Natural killer cell (primary cell): ENCODE data around the gene ALDH3B1. TPM values are rescaled to one million over a fixed set of nuclear protein-coding genes. Genes with fewer than 3 reads are reported as not detected.

Source experiments
- ATAC-seq, 3 donors: fragments of 150-1000 bp in 2 of 3; fragments of 200-7000 bp in 1 of 3; cut with Tn5 transposase; 1 replicate in 1 of 3; 2 replicates in 2 of 3; pipeline ENCODE4 v1.10.0; 2021; ENCODE audit warnings: mild to moderate bottlenecking in 2 of 3, moderate library complexity in 2 of 3
- DNase-seq, 2 donors: peaks; one replicate each; pipeline versions ENCODE4 v3.0.0 to v3.0.0-alpha.2; 2013 to 2021; ENCODE audit warnings: mixed read lengths in 1 of 2
- H3K27ac ChIP-seq: one replicate; pipeline ENCODE4 v1.5.1; 2013; ENCODE audit warnings: mild to moderate bottlenecking, low read length
- H3K27me3 ChIP-seq: one replicate; pipeline ENCODE4 v1.6.1; 2013; ENCODE audit warnings: low read length; ENCODE audit not compliant: control insufficient read depth, insufficient read depth
- H3K36me3 ChIP-seq: one replicate; pipeline ENCODE4 v1.6.1; 2013; ENCODE audit warnings: low read length; ENCODE audit not compliant: control insufficient read depth, insufficient read depth
- H3K4me1 ChIP-seq: one replicate; pipeline ENCODE4 v1.6.1; 2013; ENCODE audit warnings: low read length; ENCODE audit not compliant: control insufficient read depth, insufficient read depth
- H3K4me3 ChIP-seq: one replicate; pipeline ENCODE4 v1.5.1; 2013; ENCODE audit warnings: low read length
- H3K9me3 ChIP-seq: one replicate; pipeline ENCODE4 v1.6.1; 2013; ENCODE audit warnings: low read length; ENCODE audit not compliant: control insufficient read depth, insufficient read depth
- H3K27ac Mint-ChIP-seq, 2 donors: one replicate each; pipeline ENCODE4 v1.8.0; 2022; ENCODE audit warnings: mild to moderate bottlenecking in 2 of 2, mixed read lengths in 2 of 2, moderate library complexity in 1 of 2
- H3K27me3 Mint-ChIP-seq, 2 donors: one replicate each; pipeline ENCODE4 v1.8.0; 2022; ENCODE audit warnings: low read depth in 2 of 2, mixed read lengths in 2 of 2
- H3K36me3 Mint-ChIP-seq: one replicate; pipeline ENCODE4 v1.8.0; 2022; ENCODE audit warnings: mixed read lengths
- H3K4me1 Mint-ChIP-seq, 2 donors: one replicate each; pipeline ENCODE4 v1.8.0; 2022; ENCODE audit warnings: mixed read lengths in 2 of 2
- H3K4me3 Mint-ChIP-seq: one replicate; pipeline ENCODE4 v1.8.0; 2022; ENCODE audit warnings: mild to moderate bottlenecking, moderate library complexity, mixed read lengths
- H3K9me3 Mint-ChIP-seq, 2 donors: one replicate each; pipeline ENCODE4 v1.8.0; 2022; ENCODE audit warnings: mixed read lengths in 2 of 2
- CTCF ChIP-seq: fragments of 200-600 bp; IDR thresholded peaks from one replicate; pipeline ENCODE4 v1.8.0; 2022; ENCODE audit warnings: antibody characterized with exemption
- WGBS: methylation state at CpG from one replicate; pipeline ENCODE4 v1.1.7; 2013; ENCODE audit warnings: missing lambda C conversion rate; ENCODE audit not compliant: insufficient coverage; 5-methylcytosine and 5-hydroxymethylcytosine counted together
- intact Hi-C: fragments of 100-400 bp; cut with micrococcal nuclease; formaldehyde crosslinking; loops from one replicate; pipeline ENCODE4 v1.14.2; 2022
- total RNA-seq, 4 donors: library from RNA; stranded (reverse); fragments of 120-200 nt in 1 of 4; gene quantifications; one replicate each; pipeline versions ENCODE4 v1.2.3 to v1.2.4, GENCODE V29; 2013 to 2022

ALDH3B1 gene
- total RNA-seq, 3 donors from 2014 or later (not counting 1 experiment from before 2014, with no cell fraction given), result 2.4 to 9.0 (median 4.0) TPM

- H3K4me1 Mint-ChIP-seq, result peaks cover 0 to 7% of the 10 kb centered on the region in 2 donors
- ATAC-seq (no peak), DNase-seq (no peak)
- no peak overlapping the region for H3K4me3 Mint-ChIP-seq
- H3K36me3 Mint-ChIP-seq, result no peaks in the 10 kb centered on the region
- intact Hi-C loops, result no loop called here
- no peaks in the 10 kb centered on the region for H3K27me3 Mint-ChIP-seq
- 95% methylated on average over 14 of the region's 14 CpGs for WGBS
- H3K9me3 ChIP-seq, result no peaks in the 10 kb centered on the region
- TF ChIP-seq CTCF, result no peak
- no peaks in the 10 kb centered on the region for H3K4me1 ChIP-seq
- H3K27me3 ChIP-seq, result no peaks in the 10 kb centered on the region
- no peak overlapping the region for H3K4me3 ChIP-seq
- peaks cover 57% of the 10 kb centered on the region for H3K36me3 ChIP-seq
- peak overlapping the region; percentile 66 to 68 for H3K27ac Mint-ChIP-seq
- no peaks in the 10 kb centered on the region for H3K9me3 Mint-ChIP-seq
- no peak overlapping the region for H3K27ac ChIP-seq
Observed at GRCh38 chr11:68051191-68052136, 41.3 kb downstream of the ALDH3B1 start.

- ATAC-seq, result no peak
- WGBS, result 95% methylated on average over 15 of the region's 15 CpGs
Observed at GRCh38 chr11:68052137-68052873, 42.2 kb downstream of the ALDH3B1 start.

GRCh38 chr11:68053117-68053516 lies 43.0 kb downstream of the ALDH3B1 start:
- Histone ChIP-seq H3K27me3 (no peaks in the 10 kb centered on the region), H3K4me1 (no peaks in the 10 kb centered on the region), H3K36me3 (peaks cover 47% of the 10 kb centered on the region), H3K4me3 (no peak overlapping the region), H3K27ac (no peak overlapping the region), H3K9me3 (no peaks in the 10 kb centered on the region)
- Mint-ChIP-seq H3K27ac (peak overlapping the region; percentile 8 to 66), H3K4me1 (peaks cover 0 to 7% of the 10 kb centered on the region in 2 donors), H3K4me3 (no peak overlapping the region), H3K9me3 (no peaks in the 10 kb centered on the region), H3K27me3 (no peaks in the 10 kb centered on the region), H3K36me3 (no peaks in the 10 kb centered on the region)
- no peak for TF ChIP-seq CTCF
- DNase-seq (no peak), ATAC-seq (peak in 1 of 3 donors; percentile 14)
- WGBS, result 91% methylated on average over 9 of the region's 9 CpGs
- intact Hi-C loops, result no loop called here

More at GRCh38 chr11:68052137-68052873, 42.2 kb downstream of the ALDH3B1 start:
- TF ChIP-seq CTCF, result no peak
- no peak overlapping the region for H3K27ac ChIP-seq
- Mint-ChIP-seq H3K4me3 (no peak overlapping the region), H3K27me3 (no peaks in the 10 kb centered on the region), H3K36me3 (no peaks in the 10 kb centered on the region), H3K27ac (peak overlapping the region; percentile 66 to 68), H3K4me1 (peaks cover 0 to 7% of the 10 kb centered on the region in 2 donors), H3K9me3 (no peaks in the 10 kb centered on the region)
- DNase-seq, result no peak
- intact Hi-C loops, result no loop called here
- H3K27me3 ChIP-seq, result no peaks in the 10 kb centered on the region
- no peak overlapping the region for H3K4me3 ChIP-seq
- H3K36me3 ChIP-seq, result peaks cover 52% of the 10 kb centered on the region
- H3K9me3 ChIP-seq, result no peaks in the 10 kb centered on the region
- no peaks in the 10 kb centered on the region for H3K4me1 ChIP-seq
